ENCODE data around the gene CD84.
"Not testable (repeated sequence)": the region's sequence is repeated elsewhere in the genome, so short reads cannot be mapped to it uniquely, and the experiment has no call there.

Gene CD84, protein sequence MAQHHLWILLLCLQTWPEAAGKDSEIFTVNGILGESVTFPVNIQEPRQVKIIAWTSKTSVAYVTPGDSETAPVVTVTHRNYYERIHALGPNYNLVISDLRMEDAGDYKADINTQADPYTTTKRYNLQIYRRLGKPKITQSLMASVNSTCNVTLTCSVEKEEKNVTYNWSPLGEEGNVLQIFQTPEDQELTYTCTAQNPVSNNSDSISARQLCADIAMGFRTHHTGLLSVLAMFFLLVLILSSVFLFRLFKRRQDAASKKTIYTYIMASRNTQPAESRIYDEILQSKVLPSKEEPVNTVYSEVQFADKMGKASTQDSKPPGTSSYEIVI

DNA sequence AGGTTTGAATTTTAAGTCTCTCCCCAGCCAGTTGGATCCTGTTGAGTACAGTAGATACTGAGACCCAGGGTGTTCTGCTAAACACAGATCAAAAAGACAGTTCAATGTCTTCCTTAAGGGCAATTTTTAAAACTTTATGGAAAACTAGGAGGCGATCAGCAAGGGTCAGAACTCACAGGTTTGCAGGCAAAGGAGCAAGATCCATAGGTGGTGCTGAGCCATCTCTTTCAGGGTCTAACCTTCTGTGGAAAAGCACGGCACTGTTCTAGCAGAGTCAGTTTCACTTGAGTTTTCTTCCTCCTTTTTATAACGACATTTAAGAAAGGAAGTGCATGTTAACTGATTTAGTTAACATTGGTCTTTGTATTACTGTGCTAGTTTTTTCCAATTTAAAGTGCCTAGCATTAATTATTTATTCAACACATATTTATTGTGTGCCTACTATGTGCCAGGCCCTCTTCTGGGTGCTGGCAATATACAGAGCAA lies at the start of gene CD84:
CD84 (minus strand) TSS at position 281 of the 486 bp plus-strand sequence; CDS start at position 222, 59 bp downstream.
- peak; percentile 53 for DNase-seq (ENCODE audit: low read depth)
- peak within 1 kb of the TSS; percentile 69 for H3K4me3 ChIP-seq (ENCODE audit: low read depth, low read length)

DNA sequence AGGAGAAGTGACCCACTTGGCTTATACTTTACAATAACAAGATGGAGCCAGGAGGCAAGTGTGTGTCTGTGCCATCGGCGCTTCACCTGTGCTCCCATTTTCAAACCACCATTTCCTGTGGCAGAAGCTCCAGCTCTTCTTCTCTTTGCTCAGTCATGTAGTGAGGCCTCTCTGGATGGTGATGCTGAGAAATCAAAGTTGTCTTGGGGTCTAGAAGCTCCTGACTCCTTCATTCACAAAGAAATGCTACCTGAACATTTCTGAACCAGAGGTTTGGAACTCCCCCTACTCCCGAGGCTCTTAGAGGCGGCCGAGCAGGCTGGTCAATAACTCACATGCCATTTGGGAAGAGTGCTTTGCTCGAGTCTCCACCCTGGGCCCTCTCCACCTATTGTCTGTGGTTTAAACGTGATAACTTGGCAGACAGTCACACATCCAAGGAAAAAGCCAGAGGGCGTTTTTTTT lies 49.5 kb upstream of the CD84 start:
- DNase-seq (ENCODE audit: low read depth) = no peak
- TF ChIP-seq, protein P1, sequence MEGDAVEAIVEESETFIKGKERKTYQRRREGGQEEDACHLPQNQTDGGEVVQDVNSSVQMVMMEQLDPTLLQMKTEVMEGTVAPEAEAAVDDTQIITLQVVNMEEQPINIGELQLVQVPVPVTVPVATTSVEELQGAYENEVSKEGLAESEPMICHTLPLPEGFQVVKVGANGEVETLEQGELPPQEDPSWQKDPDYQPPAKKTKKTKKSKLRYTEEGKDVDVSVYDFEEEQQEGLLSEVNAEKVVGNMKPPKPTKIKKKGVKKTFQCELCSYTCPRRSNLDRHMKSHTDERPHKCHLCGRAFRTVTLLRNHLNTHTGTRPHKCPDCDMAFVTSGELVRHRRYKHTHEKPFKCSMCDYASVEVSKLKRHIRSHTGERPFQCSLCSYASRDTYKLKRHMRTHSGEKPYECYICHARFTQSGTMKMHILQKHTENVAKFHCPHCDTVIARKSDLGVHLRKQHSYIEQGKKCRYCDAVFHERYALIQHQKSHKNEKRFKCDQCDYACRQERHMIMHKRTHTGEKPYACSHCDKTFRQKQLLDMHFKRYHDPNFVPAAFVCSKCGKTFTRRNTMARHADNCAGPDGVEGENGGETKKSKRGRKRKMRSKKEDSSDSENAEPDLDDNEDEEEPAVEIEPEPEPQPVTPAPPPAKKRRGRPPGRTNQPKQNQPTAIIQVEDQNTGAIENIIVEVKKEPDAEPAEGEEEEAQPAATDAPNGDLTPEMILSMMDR (IDR thresholded peaks at IDR 0.05; ENCODE audit: low read depth, low read length) = no peak
- TF ChIP-seq MYC (IDR thresholded peaks at IDR 0.05; ENCODE audit: low read depth, low read length) (no peak), POLR2A (IDR thresholded peaks at IDR 0.05; ENCODE audit: extremely low read depth, insufficient read length) (no peak)
- TF ChIP-seq, protein P2, sequence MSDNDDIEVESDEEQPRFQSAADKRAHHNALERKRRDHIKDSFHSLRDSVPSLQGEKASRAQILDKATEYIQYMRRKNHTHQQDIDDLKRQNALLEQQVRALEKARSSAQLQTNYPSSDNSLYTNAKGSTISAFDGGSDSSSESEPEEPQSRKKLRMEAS (IDR thresholded peaks at IDR 0.05; ENCODE audit: low read depth, low read length) = no peak
- H3K4me3 ChIP-seq (ENCODE audit: low read depth, low read length) = no peak overlapping the region

More for the DNA sequence above, at the start of gene CD84:
- TF ChIP-seq POLR2A (IDR thresholded peaks at IDR 0.05; ENCODE audit: extremely low read depth, insufficient read length) = peak; percentile 22
- TF ChIP-seq, protein P1 (IDR thresholded peaks at IDR 0.05; ENCODE audit: low read depth, low read length) = no peak

DNA sequence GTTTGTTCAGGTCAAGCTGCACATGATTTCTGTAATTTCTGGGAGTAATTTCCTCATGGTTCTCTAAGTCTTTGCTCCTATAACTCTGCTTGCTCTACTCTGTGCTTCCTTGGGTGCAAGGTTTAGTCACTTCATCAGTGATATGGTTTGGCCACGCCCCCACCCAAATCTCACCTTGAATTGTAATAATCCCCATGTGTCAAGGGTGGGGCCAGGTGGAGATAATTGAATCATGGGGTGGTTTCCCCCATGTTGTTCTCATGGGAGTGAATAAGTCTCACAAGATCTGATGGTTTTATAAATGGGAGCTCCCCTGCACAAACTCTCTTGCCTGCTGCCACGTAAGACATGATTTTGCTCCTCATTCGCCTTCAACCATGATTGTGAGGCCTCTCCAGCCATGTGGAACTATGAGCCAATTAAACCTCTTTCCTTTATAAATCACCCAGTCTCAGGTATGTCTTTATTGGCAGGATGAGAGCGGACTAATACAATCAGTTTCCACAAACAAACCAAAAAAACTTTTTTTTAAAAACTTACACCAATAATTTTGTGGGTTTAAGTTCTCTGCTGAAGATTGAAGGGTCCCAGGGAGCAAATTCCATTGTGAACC lies 48.5 kb upstream of the CD84 start:
- H3K4me3 ChIP-seq (ENCODE audit: low read depth, low read length); DNase-seq (ENCODE audit: low read depth): not testable (repeated sequence)

DNA sequence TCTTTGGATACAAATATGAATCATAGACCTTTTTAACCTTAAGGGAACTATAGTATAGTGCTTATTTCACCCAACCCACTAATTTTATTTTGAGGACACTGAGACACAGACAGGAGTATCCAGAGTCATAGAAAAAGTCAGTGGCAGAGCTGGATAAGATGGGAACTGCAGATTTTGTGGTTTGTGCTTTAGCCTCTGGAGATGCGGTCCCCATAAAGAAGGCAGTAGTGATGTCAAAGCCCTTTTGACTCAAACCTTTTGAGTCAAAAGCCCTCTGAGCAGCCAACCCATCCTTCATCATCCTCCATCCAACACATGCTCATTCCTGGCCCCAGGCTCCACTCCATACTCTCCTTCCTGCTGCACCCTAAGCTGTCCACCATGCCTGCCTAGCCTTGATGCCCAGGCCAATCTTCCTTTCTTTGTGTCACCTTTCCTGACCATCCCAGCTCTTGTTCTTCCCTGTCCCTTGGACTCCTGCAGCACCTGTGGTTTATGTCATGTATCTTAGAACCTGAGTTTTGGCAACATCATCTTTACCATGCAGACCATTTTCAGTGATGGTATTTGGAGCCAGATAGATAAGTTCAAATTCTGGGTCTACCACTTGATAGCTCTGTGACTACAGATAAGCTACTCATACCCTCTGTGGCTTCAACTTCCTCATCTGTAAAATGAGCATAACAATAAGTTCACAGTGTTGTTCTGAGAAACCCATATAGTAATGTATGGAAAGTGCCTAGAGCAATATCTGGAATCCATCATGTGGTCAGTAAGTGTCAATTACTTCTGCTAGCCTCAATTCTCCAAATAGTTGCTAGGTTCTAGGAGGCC lies 47.4 kb upstream of the CD84 start:
- TF ChIP-seq, protein P2 (IDR thresholded peaks at IDR 0.05; ENCODE audit: low read depth, low read length) = no peak
- TF ChIP-seq MYC (IDR thresholded peaks at IDR 0.05; ENCODE audit: low read depth, low read length) = no peak
- TF ChIP-seq, protein P1 (IDR thresholded peaks at IDR 0.05; ENCODE audit: low read depth, low read length) = no peak
- no peak for TF ChIP-seq POLR2A (IDR thresholded peaks at IDR 0.05; ENCODE audit: extremely low read depth, insufficient read length)
- no peak overlapping the region for H3K4me3 ChIP-seq (ENCODE audit: low read depth, low read length)
- DNase-seq (ENCODE audit: low read depth) = peak; percentile 53

DNA sequence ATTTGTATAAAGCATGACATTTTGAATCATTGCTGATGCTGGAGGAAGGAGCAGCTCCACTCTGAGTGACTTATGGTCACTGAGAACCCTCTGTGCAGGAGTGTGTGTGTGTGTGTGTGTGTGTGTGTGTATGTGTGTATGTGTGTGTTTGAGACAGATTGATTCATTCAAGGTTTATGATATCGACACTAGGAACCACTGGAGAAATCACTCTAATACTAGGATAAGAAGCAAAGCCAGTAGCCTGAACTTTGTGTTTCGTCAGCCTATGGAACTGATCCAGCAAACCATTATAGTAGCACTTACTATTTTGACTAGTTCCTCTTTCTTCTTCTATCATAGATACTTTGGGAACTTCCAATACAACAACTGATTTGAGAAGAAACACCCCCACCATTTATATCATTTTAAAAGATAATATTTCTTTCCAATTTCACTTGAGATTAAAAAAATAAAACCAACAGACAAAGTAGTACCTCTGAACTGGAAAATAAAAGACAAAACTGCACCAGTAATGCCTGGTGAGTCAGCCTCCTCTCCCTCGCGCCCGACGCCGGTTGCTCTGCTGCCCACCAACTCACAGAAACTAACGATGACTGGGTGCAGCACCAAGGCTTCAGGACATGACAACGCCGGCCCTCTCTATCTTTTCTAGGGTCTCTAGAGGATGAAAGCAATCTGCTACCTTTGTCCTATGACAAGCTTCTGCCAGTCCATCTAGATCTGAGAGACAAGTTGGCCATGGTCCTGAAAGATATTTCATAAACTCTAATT lies 46.6 kb upstream of the CD84 start:
- DNase-seq (ENCODE audit: low read depth) = peak; percentile 59
- no peak overlapping the region for H3K4me3 ChIP-seq (ENCODE audit: low read depth, low read length)
- TF ChIP-seq MYC (IDR thresholded peaks at IDR 0.05; ENCODE audit: low read depth, low read length) (no peak), POLR2A (IDR thresholded peaks at IDR 0.05; ENCODE audit: extremely low read depth, insufficient read length) (no peak)
- TF ChIP-seq, protein P2 (IDR thresholded peaks at IDR 0.05; ENCODE audit: low read depth, low read length) = no peak
- TF ChIP-seq, protein P1 (IDR thresholded peaks at IDR 0.05; ENCODE audit: low read depth, low read length) = no peak
